Activated CD8-positive, alpha-beta T cell treated with anti-CD3 and anti-CD28 coated beads, Interleukin-2, amount 10 ng/mL, durations not matched to agents 7 days and 5 days (primary cell): ENCODE data around the gene NECAB2. TPM values are rescaled to one million over a fixed set of nuclear protein-coding genes. Genes with fewer than 3 reads are reported as not detected.

Source experiments
- ATAC-seq: fragments of 150-1000 bp; cut with Tn5 transposase; one replicate; pipeline ENCODE4 v1.10.0; 2021; ENCODE audit warnings: moderate library complexity
- CTCF ChIA-PET: fragments of 350-600 bp; sonication (Branson Sonifier 250); formaldehyde crosslinking; loops from one replicate; lab custom pipeline; 2021; ENCODE audit warnings: antibody characterized with exemption; lab: Charles Lee
- POLR2A ChIA-PET: fragments of 350-600 bp; sonication (Branson Sonifier 250); formaldehyde crosslinking; loops from one replicate; lab custom pipeline; 2021; ENCODE audit warnings: antibody characterized with exemption; lab: Charles Lee
- DNase-seq: peaks from one replicate; pipeline ENCODE4 v3.0.0-alpha.2; 2020
- H3K27ac Mint-ChIP-seq: one replicate; pipeline ENCODE4 v1.8.0; 2021; ENCODE audit warnings: mild to moderate bottlenecking, mixed read lengths
- H3K27me3 Mint-ChIP-seq: one replicate; pipeline ENCODE4 v1.8.0; 2021; ENCODE audit warnings: low read depth, mixed read lengths
- H3K36me3 Mint-ChIP-seq: one replicate; pipeline ENCODE4 v1.8.0; 2021; ENCODE audit warnings: low read depth, mixed read lengths
- H3K4me1 Mint-ChIP-seq: one replicate; pipeline ENCODE4 v1.8.0; 2021; ENCODE audit warnings: low read depth, mixed read lengths
- H3K4me3 Mint-ChIP-seq: one replicate; pipeline ENCODE4 v1.8.0; 2021; ENCODE audit warnings: mild to moderate bottlenecking, mixed read lengths
- H3K9me3 Mint-ChIP-seq: one replicate; pipeline ENCODE4 v1.8.0; 2022; ENCODE audit warnings: mixed read lengths; ENCODE audit not compliant: insufficient read depth
- total RNA-seq, 2 experiments: library from RNA; stranded (reverse); gene quantifications; one replicate each; pipeline ENCODE4 v1.2.3, GENCODE V29; 2021

NECAB2 gene
- total RNA-seq, 2 experiments from 2014 or later, result not detected

DNA sequence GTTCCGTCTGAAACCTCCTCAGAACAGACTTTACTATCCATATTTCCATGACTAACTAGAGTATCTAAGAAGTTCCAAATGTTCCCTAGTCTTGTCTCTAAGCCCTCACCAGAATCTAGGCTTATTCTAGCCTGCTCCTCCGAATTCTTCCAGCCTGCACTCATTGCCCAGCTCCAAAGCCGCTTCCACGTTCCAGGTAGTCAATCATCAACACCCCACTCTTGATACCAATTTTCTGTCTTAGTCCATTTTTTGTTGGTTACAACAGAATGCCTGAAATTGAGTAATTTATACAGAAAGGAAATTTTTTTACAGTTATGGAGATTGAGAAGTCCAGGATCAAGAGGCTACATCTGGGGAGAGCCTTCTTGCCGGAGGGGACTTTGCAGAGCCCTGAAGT, 53.4 kb downstream of the NECAB2 start:
- no peak for ATAC-seq
- H3K27ac Mint-ChIP-seq, result no peak overlapping the region
- CTCF ChIA-PET, result no interaction called here
- no peaks in the 10 kb centered on the region for H3K36me3 Mint-ChIP-seq
- no peak overlapping the region for H3K4me3 Mint-ChIP-seq
- no peaks in the 10 kb centered on the region for H3K4me1 Mint-ChIP-seq
- DNase-seq, result no peak
- H3K27me3 Mint-ChIP-seq, result peaks cover 6% of the 10 kb centered on the region
- H3K9me3 Mint-ChIP-seq, result peaks cover 5% of the 10 kb centered on the region
- POLR2A ChIA-PET, result no interaction called here

DNA sequence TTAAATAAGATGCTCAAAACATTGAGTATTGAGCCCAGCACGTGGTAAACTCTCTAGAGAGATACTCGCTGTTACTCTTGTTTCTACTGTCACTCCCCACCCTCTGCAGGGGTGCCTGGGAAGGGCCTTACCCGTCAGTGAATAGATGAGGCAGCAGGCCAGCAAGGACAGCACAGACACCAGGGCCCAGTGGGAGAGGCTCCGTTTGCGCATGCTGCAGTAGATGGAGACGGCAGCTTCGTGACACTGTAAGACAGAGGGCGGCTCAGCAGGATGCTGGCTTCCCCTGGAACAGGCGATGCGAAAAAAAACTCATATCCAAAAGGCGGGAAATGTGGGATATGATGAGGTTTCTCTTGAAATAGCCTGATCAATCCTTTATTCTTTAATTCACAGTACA, 54.6 kb downstream of the NECAB2 start:
- Mint-ChIP-seq H3K4me3 (no peak overlapping the region), H3K27ac (no peak overlapping the region), H3K4me1 (no peaks in the 10 kb centered on the region), H3K9me3 (peaks cover 5% of the 10 kb centered on the region), H3K27me3 (peaks cover 13% of the 10 kb centered on the region), H3K36me3 (no peaks in the 10 kb centered on the region)
- ATAC-seq, result no peak
- POLR2A ChIA-PET, result no interaction called here
- CTCF ChIA-PET, result no interaction called here
- no peak for DNase-seq

DNA sequence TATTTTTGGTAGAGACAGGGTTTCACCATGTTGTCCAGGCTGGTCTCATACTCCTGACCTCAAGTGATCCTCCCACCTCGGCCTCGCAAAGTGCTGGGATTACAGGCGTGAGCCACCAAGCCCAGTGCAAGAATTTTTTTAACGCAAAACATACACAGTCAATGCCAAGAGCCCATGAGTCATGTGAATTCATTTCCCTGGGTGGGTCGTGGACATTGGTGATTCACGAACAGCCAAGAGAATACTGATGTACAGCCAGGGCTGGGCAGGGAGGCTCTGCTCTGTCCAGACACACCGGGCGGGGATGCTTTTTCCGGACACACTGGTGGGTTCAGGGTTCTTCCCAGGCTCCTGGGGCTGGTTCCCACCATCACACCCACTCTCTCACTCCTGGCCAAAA, 56.8 kb downstream of the NECAB2 start:
- Mint-ChIP-seq H3K9me3 (peaks cover 5% of the 10 kb centered on the region), H3K27me3 (peaks cover 15% of the 10 kb centered on the region), H3K4me1 (peaks cover 12% of the 10 kb centered on the region), H3K4me3 (no peak overlapping the region), H3K36me3 (no peaks in the 10 kb centered on the region), H3K27ac (no peak overlapping the region)
- POLR2A ChIA-PET, result no interaction called here
- CTCF ChIA-PET, result no interaction called here
- ATAC-seq, result no peak
- no peak for DNase-seq

DNA sequence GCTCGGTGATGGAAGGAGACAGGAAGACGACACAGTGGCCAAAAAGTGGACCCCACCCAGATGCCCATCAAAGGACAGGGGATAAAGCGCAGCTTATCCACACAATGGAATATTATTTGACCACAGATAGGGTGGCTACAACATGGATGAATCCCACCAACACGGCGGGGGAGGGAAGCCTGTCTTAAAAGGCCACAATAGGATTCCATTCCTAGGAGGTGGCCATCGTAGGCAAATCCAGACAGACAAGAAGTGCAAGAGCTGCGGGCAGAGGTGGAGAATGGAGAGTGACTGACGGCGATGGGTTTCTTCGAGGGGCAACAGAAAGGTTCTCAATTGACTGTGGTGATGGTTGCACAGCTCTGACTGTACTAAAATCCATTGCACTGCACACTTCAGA, 58.6 kb downstream of the NECAB2 start:
- ChIA-PET CTCF (no interaction called here), POLR2A (no interaction called here)
- Mint-ChIP-seq H3K27me3 (peaks cover 26% of the 10 kb centered on the region), H3K4me1 (peaks cover 18% of the 10 kb centered on the region), H3K9me3 (peaks cover 1% of the 10 kb centered on the region), H3K27ac (no peak overlapping the region), H3K4me3 (no peak overlapping the region), H3K36me3 (no peaks in the 10 kb centered on the region)
- DNase-seq (no peak), ATAC-seq (no peak)

DNA sequence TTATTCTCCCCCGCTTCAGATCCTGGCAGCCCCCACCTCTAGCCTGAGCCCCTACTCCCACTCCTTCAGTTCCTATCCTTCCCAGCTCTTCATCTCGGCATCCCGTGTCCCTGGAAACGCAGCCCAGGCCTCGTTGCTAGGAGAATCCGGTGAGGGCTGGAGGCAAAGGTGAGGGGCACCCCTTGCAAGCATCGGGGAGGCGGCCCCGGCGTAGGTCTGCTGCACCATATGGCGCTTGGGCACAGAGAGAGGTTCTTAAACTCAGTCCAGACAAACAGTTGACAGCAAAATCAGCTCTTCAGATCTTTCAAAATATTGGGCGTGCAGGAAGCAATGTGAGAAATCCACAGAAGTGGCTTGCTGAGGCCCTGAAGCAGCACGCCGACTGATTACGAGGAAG, 59.6 kb downstream of the NECAB2 start:
- Mint-ChIP-seq H3K9me3 (no peaks in the 10 kb centered on the region), H3K36me3 (no peaks in the 10 kb centered on the region), H3K4me1 (peaks cover 18% of the 10 kb centered on the region), H3K4me3 (no peak overlapping the region), H3K27me3 (peaks cover 26% of the 10 kb centered on the region), H3K27ac (no peak overlapping the region)
- DNase-seq (no peak), ATAC-seq (no peak)
- ChIA-PET CTCF (no interaction called here), POLR2A (no interaction called here)

DNA sequence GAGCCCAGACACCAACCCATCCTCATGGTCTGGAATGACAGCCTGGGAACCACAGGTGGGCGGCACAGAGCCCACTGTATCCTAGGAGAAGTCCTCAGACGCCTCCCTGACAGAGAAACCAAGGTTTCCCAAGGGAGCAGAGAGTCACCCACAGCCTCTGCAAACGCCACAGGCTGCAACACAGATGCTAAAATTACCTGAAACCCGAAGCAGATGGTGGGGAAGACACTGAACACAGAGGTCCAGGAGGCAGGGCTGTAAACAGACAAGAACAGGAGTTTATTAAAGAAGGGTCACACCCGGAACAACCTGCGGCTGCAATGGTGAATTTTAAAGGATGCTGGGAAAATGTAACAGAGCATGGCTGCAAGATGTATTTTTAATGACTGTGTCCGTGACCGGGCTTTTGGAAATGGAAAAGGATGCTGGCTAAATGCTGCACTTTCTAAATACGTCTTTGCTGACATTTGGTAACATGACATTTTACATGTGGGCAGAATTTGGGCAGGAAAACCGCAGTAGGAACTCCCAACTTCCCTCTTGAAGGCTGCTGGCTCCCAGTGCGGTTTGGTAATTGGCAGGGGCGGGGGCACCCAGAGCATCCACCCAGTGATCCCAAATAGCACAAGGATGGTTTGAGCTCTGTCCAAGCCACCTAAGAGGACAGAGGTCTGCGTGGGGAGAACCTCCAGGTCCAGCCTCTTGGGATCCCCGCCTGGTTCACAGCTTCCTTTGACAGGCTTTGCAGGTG, 61.4 kb downstream of the NECAB2 start:
- Mint-ChIP-seq H3K9me3 (no peaks in the 10 kb centered on the region), H3K27ac (no peak overlapping the region), H3K4me3 (no peak overlapping the region), H3K36me3 (no peaks in the 10 kb centered on the region), H3K27me3 (peaks cover 21% of the 10 kb centered on the region), H3K4me1 (peaks cover 18% of the 10 kb centered on the region)
- ChIA-PET CTCF (no interaction called here), POLR2A (no interaction called here)
- ATAC-seq, result no peak
- no peak for DNase-seq

DNA sequence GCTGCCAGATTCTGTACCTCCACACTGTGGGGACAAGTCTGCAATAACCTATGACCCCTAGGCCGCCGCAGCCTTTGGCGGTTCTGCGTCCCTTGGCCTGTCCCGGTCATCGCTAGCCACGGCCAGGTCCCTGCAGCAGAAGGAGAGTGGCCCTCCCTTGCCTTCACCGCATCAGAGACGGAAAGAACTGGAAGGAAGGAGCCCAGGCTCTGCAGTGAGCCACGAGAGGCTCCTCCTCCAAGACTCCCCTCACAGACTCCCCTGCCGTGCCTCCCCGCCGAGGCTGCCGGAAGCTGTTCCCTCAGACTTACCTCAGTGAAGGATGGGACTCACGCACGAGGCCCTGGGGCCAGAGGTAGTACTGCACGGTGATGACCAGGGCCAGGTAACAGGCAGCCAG, 63.5 kb downstream of the NECAB2 start:
- Mint-ChIP-seq H3K27ac (no peak overlapping the region), H3K36me3 (no peaks in the 10 kb centered on the region), H3K4me1 (peaks cover 18% of the 10 kb centered on the region), H3K4me3 (no peak overlapping the region), H3K9me3 (peaks cover 11% of the 10 kb centered on the region), H3K27me3 (peaks cover 22% of the 10 kb centered on the region)
- ChIA-PET POLR2A (no interaction called here), CTCF (no interaction called here)
- no peak for ATAC-seq
- no peak for DNase-seq

DNA sequence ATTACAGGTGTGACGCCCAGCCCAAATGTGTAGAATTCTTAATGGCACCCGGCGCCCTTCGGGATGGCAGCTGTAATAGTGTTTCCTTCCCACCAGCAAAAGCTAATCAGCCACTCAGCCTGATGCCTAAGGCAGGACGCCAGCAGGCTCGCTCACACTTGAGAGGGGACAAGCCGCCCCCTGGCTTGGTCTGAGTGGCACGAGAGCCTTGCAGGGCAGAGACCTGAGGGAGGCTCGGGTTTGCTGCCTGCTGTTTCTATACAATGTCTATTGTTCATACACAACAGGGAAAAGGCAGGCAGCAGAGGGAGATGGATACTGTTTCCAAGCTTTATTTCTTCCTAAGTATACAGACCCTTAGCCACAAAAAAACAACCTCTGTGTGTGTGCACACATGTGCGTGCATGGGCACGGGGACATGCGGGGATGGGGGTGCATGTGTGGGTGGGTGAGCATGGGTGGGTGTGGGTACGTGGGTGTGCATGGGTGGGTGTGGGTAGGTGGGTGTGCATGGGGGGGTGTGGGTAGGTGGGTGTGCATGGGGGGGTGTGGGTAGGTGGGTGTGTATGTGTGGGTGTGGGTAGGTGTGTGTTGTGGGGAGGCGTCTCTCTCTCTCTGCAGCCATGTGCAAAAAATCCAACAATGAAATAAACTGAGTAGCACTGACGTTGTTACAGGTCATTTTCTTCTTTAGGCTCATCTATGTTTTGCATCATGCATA, 64.6 kb downstream of the NECAB2 start:
- CTCF ChIA-PET, result no interaction called here
- peaks cover 16% of the 10 kb centered on the region for H3K27me3 Mint-ChIP-seq
- H3K4me1 Mint-ChIP-seq, result peaks cover 18% of the 10 kb centered on the region
- DNase-seq (no peak), ATAC-seq (no peak)
- H3K4me3 Mint-ChIP-seq, result no peak overlapping the region
- POLR2A ChIA-PET, result no interaction called here
- H3K27ac Mint-ChIP-seq, result no peak overlapping the region
- no peaks in the 10 kb centered on the region for H3K36me3 Mint-ChIP-seq
- H3K9me3 Mint-ChIP-seq, result peaks cover 11% of the 10 kb centered on the region

DNA sequence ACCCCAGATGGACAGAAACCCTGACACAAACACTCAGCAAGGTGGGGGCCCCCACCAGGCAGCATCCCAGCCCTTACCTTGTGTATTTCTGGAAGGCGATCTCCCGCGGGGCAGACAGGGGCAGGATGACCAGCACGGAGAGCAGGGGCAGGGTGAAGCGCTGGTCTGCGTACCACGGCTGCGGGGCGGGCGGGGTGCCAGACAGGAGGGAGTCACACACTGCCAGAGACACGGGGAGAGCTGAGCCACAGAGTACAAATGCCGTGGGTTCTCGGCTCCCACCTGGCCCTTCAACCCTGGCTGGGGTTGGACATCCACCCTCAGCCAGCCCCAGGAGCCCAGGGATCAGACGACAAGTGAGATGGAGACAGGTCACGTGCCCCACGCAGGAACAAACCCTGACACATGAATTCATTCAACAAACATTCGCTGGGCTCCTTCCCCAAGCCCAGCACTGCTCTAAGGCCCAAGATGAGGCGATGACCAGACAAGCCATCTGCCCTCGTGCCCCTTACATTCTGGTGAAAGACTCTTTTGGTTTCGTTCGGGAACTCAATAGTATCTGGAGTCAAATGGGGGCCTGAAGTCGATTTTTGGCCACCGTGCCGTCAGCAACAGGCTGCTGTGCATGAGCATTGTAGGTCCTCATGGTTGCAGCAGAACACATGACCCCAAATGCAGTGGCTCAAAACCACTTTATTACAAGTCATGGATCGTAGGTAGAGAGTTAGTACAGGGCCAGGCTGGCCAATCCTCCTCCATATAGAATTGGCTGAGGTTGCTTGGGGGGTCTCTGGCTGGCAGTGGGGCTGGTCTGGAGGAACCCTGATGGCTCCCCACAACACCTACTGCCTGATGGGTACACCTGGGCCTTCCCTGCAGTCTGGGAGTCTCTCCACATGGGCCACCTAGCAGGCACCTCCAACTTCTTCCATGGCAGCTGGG, 65.5 kb downstream of the NECAB2 start:
- Mint-ChIP-seq H3K4me1 (peaks cover 18% of the 10 kb centered on the region), H3K27ac (no peak overlapping the region), H3K36me3 (no peaks in the 10 kb centered on the region), H3K9me3 (peaks cover 11% of the 10 kb centered on the region), H3K27me3 (peaks cover 13% of the 10 kb centered on the region), H3K4me3 (no peak overlapping the region)
- no peak for DNase-seq
- ChIA-PET CTCF (no interaction called here), POLR2A (no interaction called here)
- ATAC-seq, result no peak

DNA sequence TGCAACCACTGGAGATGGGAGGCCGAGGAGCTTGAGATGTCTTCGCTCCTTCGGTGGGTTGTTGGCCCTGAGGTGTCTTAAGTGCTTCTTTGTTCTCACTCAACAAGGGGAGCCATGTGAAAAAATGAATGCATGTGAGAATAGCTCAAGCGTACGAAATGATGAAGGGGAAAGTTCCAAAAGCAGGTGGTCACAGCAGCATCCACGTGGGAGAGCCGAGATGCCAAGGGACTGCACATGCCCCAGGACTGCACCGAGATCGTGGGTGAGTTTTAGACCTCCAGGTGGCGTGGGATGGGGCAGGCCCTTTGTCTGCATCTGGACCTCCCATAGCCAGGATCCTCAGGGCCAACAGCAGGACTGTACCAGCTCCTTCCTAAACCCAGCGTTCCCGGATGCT, 66.5 kb downstream of the NECAB2 start:
- Mint-ChIP-seq H3K4me1 (peaks cover 9% of the 10 kb centered on the region), H3K36me3 (no peaks in the 10 kb centered on the region), H3K4me3 (no peak overlapping the region), H3K27me3 (peaks cover 13% of the 10 kb centered on the region), H3K9me3 (peaks cover 11% of the 10 kb centered on the region), H3K27ac (no peak overlapping the region)
- DNase-seq (no peak), ATAC-seq (no peak)
- POLR2A ChIA-PET, result no interaction called here
- CTCF ChIA-PET, result no interaction called here

DNA sequence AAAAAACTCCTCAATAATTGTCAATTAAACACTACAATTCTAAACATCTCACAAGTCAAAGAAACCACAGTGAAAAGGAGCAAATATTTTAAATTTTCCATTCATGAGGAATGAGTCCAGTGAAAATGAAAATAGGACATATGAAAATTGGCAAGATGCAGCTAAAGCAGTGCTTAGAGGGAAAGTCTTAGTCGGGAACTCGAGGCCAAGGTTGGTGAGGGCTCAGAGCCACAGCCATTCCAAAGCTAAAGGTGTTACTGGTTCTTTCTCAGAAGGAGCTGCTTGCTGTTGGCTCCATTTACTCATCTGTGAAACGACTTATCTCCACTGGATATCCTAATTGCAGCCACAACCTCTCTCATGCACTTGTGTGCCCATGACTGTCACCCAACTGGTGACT, 68.1 kb downstream of the NECAB2 start:
- no peak overlapping the region for H3K4me3 Mint-ChIP-seq
- no peaks in the 10 kb centered on the region for H3K4me1 Mint-ChIP-seq
- peaks cover 11% of the 10 kb centered on the region for H3K9me3 Mint-ChIP-seq
- H3K27ac Mint-ChIP-seq, result no peak overlapping the region
- CTCF ChIA-PET, result no interaction called here
- no peaks in the 10 kb centered on the region for H3K36me3 Mint-ChIP-seq
- ATAC-seq (no peak), DNase-seq (no peak)
- peaks cover 5% of the 10 kb centered on the region for H3K27me3 Mint-ChIP-seq
- POLR2A ChIA-PET, result no interaction called here

DNA sequence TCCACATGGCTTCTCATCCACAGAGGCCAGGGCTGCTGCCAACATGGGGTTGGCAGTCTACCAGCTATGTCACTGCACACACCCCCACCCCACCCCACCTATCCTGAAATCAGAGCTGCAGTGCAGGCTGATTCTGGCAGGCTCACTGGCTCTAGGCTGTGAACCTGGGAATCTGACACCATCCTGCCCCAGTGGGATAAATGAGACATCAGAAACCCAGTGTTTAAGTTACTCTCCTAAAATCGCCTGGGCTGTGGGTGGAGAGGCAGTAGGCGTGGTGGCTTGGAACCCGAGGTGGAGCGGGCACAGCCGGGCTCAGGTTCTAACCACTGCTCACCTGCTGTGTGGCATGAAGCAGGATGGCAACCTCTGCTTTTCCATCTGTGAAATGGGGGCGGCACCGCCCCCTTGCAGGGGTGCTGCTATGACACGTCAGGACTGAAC, 69.0 kb downstream of the NECAB2 start:
- H3K27ac Mint-ChIP-seq, result no peak overlapping the region
- CTCF ChIA-PET, result interaction anchor here (1.1 kb wide), 1 partner anchor 83 kb away, joined by 3 read pairs; no protein-coding TSS in a partner anchor

More for the DNA sequence above, 69.0 kb downstream of the NECAB2 start:
- DNase-seq, result no peak
- H3K36me3 Mint-ChIP-seq, result no peaks in the 10 kb centered on the region
- peaks cover 11% of the 10 kb centered on the region for H3K9me3 Mint-ChIP-seq
- H3K27me3 Mint-ChIP-seq, result peaks cover 3% of the 10 kb centered on the region
- H3K4me3 Mint-ChIP-seq, result no peak overlapping the region
- ATAC-seq, result no peak
- H3K4me1 Mint-ChIP-seq, result no peaks in the 10 kb centered on the region
- POLR2A ChIA-PET, result no interaction called here
